Measurements from ENCODE around the gene NPBWR2. TPM values are rescaled to one million over a fixed set of nuclear protein-coding genes. Genes with fewer than 3 reads are reported as not detected.

NPBWR2 gene
- total and polyA plus RNA-seq, 4 donors: not detected

- peak; percentile 58 for DNase-seq (ENCODE audit: low spot score)
- 2% methylated on average over 52 of the region's 52 CpGs for WGBS
- TF ChIP-seq FOXA2 (IDR thresholded peaks at IDR 0.05) (no peak), FOXA1 (IDR thresholded peaks at IDR 0.05) (no peak), JUND (IDR thresholded peaks at IDR 0.05) (no peak), NR2F2 (IDR thresholded peaks at IDR 0.05) (no peak), YY1 (IDR thresholded peaks at IDR 0.05) (no peak), SP1 (IDR thresholded peaks at IDR 0.05) (no peak), HNF4A (conservative IDR thresholded peaks at IDR 0.05) (no peak), REST (IDR thresholded peaks at IDR 0.05) (no peak), CTCF (IDR thresholded peaks at IDR 0.05; ENCODE audit: low read depth, low read length, missing input control) (peak; percentile 38), RAD21 (IDR thresholded peaks at IDR 0.05) (peak in 1 of 2 donors; percentile 62), RXRA (IDR thresholded peaks at IDR 0.05) (no peak)
- no peaks in the 10 kb centered on the region for H3K36me3 ChIP-seq (ENCODE audit: control insufficient read depth in 4 of 4, insufficient read depth in 3 of 4, low read depth in 1 of 4, low read length in 3 of 4)
- H3K9me3 ChIP-seq (ENCODE audit: control insufficient read depth in 4 of 4, low read length in 3 of 4): no peaks in the 10 kb centered on the region
- H3K4me1 ChIP-seq (ENCODE audit: control insufficient read depth in 4 of 4, insufficient read depth in 4 of 4, low read length in 3 of 4): peaks cover 14 to 29% (median 19%) of the 10 kb centered on the region in 4 donors
- H3K9ac ChIP-seq (ENCODE audit: low read depth in 1 of 2, low read length in 2 of 2): no peak overlapping the region
- H3K4me3 ChIP-seq (ENCODE audit: low read depth in 1 of 3, low read length in 3 of 3): peak overlapping the region in 1 of 3 donors; percentile 53
- no peak overlapping the region for H3K27ac ChIP-seq (ENCODE audit: low read depth in 1 of 2, low read length in 2 of 2)
- peaks cover 0 to 6% (median 0%) of the 10 kb centered on the region in 4 donors for H3K27me3 ChIP-seq (ENCODE audit: control insufficient read depth in 4 of 4, insufficient read depth in 4 of 4, low read length in 3 of 4)
Measured at GRCh38 chr20:64083378-64083803, 24.0 kb downstream of the NPBWR2 start.

GRCh38 chr20:64082820-64083377, 24.5 kb downstream of the NPBWR2 start:
- H3K27me3 ChIP-seq (ENCODE audit: control insufficient read depth in 4 of 4, insufficient read depth in 4 of 4, low read length in 3 of 4): peaks cover 0 to 6% (median 0%) of the 10 kb centered on the region in 4 donors
- no peak overlapping the region for H3K4me3 ChIP-seq (ENCODE audit: low read depth in 1 of 3, low read length in 3 of 3)
- no peak for DNase-seq (ENCODE audit: low spot score)
- H3K9ac ChIP-seq (ENCODE audit: low read depth in 1 of 2, low read length in 2 of 2): no peak overlapping the region
- no peaks in the 10 kb centered on the region for H3K36me3 ChIP-seq (ENCODE audit: control insufficient read depth in 4 of 4, insufficient read depth in 3 of 4, low read depth in 1 of 4, low read length in 3 of 4)
- no peak overlapping the region for H3K27ac ChIP-seq (ENCODE audit: low read depth in 1 of 2, low read length in 2 of 2)
- WGBS: 21% methylated on average over 13 of the region's 13 CpGs
- no peaks in the 10 kb centered on the region for H3K9me3 ChIP-seq (ENCODE audit: control insufficient read depth in 4 of 4, low read length in 3 of 4)
- peaks cover 14 to 34% (median 19%) of the 10 kb centered on the region in 4 donors for H3K4me1 ChIP-seq (ENCODE audit: control insufficient read depth in 4 of 4, insufficient read depth in 4 of 4, low read length in 3 of 4)
- no peak for TF ChIP-seq TAF1 (conservative IDR thresholded peaks at IDR 0.05)
- no peak for TF ChIP-seq MAX (IDR thresholded peaks at IDR 0.05)
- TF ChIP-seq ZBTB33 (IDR thresholded peaks at IDR 0.05): no peak
- no peak for TF ChIP-seq JUND (IDR thresholded peaks at IDR 0.05)
- no peak for TF ChIP-seq NR2F2 (IDR thresholded peaks at IDR 0.05)
- no peak for TF ChIP-seq CTCF (IDR thresholded peaks at IDR 0.05; ENCODE audit: low read depth, low read length, missing input control)
- TF ChIP-seq RXRA (IDR thresholded peaks at IDR 0.05): no peak
- no peak for TF ChIP-seq RAD21 (IDR thresholded peaks at IDR 0.05)
- no peak for TF ChIP-seq REST (IDR thresholded peaks at IDR 0.05)
- no peak for TF ChIP-seq EGR1 (IDR thresholded peaks at IDR 0.05; ENCODE audit: low read depth in 2 of 2)
- no peak for TF ChIP-seq GABPA (IDR thresholded peaks at IDR 0.05 in 1 of 2, conservative IDR thresholded peaks at IDR 0.05 in 1 of 2)
- TF ChIP-seq FOXA1 (IDR thresholded peaks at IDR 0.05): no peak
- TF ChIP-seq ATF3 (IDR thresholded peaks at IDR 0.05): no peak
- TF ChIP-seq SP1 (IDR thresholded peaks at IDR 0.05): no peak
- no peak for TF ChIP-seq FOXA2 (IDR thresholded peaks at IDR 0.05)
- TF ChIP-seq YY1 (IDR thresholded peaks at IDR 0.05): no peak

All from liver (tissue), 9 donors.